Left colon (tissue), 2 donors: ENCODE measurements around the gene NRF1. TPM values are rescaled to one million over a fixed set of nuclear protein-coding genes. Genes with fewer than 3 reads are reported as not detected.

Source experiments
- ATAC-seq: fragments of 200-7000 bp; cut with Tn5 transposase; one replicate; pipeline ENCODE4 v1.9.1; 2020; ENCODE audit warnings: mild to moderate bottlenecking, moderate library complexity
- DNase-seq, 2 donors: peaks; one replicate each; pipeline ENCODE4 v3.0.0-alpha.2; 2020
- intact Hi-C, 2 donors: fragments of 100-400 bp; cut with DNase I in 1 of 2; cut with micrococcal nuclease in 1 of 2; formaldehyde crosslinking; loops; one replicate each; pipeline versions ENCODE4 v1.11.2 to v1.14.0; 2022; cut with DNase I, micrococcal nuclease
- total RNA-seq, 2 donors: library from RNA; stranded (reverse); fragmentation: NEBNext Ultra II Directional; extraction: Animal tissue kit (Norgen Biotek cat#: 25700); gene quantifications; one replicate each; pipeline ENCODE4 v1.2.1, GENCODE V29; 2021
- donor health status: DM: no; HTN: no; CAD: no.
- donor health status: DM: yes; HTN: yes; CAD: no.

NRF1 gene
- total RNA-seq, 2 donors from 2014 or later = 13.0 to 13.6 TPM

- intact Hi-C loops = no loop called here
- ATAC-seq = no peak
Measured at GRCh38 chr7:129773871-129774270, 162.4 kb downstream of the NRF1 start.

GRCh38 chr7:129774359-129774758 lies 162.8 kb downstream of the NRF1 start:
- intact Hi-C loops = no loop called here
- no peak for ATAC-seq
- DNase-seq = no peak

More at GRCh38 chr7:129773871-129774270, 162.4 kb downstream of the NRF1 start:
- no peak for DNase-seq

- ATAC-seq = no peak
Measured at GRCh38 chr7:129774871-129775694, 163.6 kb downstream of the NRF1 start.

GRCh38 chr7:129775695-129776361 lies 164.3 kb downstream of the NRF1 start:
- no peak for DNase-seq

More at GRCh38 chr7:129774871-129775694, 163.6 kb downstream of the NRF1 start:
- no peak for DNase-seq
- intact Hi-C loops = no loop called here

GRCh38 chr7:129776362-129776722 lies 164.8 kb downstream of the NRF1 start:
- ATAC-seq = no peak
- no peak for DNase-seq
- intact Hi-C loops = no loop called here

More at GRCh38 chr7:129775695-129776361, 164.3 kb downstream of the NRF1 start:
- no peak for ATAC-seq
- intact Hi-C loops = no loop called here

- DNase-seq (no peak), ATAC-seq (no peak)
- intact Hi-C loops = no loop called here
Measured at GRCh38 chr7:129777195-129777844, 165.8 kb downstream of the NRF1 start.

- intact Hi-C loops = no loop called here
- ATAC-seq = no peak
- no peak for DNase-seq
Measured at GRCh38 chr7:129777993-129778769, 166.7 kb downstream of the NRF1 start.

GRCh38 chr7:129778770-129779601 lies 167.5 kb downstream of the NRF1 start:
- intact Hi-C loops = no loop called here
- ATAC-seq (peak; percentile 15), DNase-seq (peak in 1 of 2 donors; percentile 49)

GRCh38 chr7:129779602-129780256 lies 168.2 kb downstream of the NRF1 start:
- ATAC-seq = peak; percentile 64
- DNase-seq = peak; percentile 30 to 68
- intact Hi-C loops = no loop called here

GRCh38 chr7:129780257-129780973 lies 168.9 kb downstream of the NRF1 start:
- intact Hi-C loops = no loop called here
- DNase-seq (peak; percentile 90 to 93), ATAC-seq (peak; percentile 88)

- no peak for ATAC-seq
- intact Hi-C loops = no loop called here
- DNase-seq = peak in 1 of 2 donors; percentile 47
Measured at GRCh38 chr7:129780974-129781927, 169.7 kb downstream of the NRF1 start.

GRCh38 chr7:129781928-129782817 lies 170.7 kb downstream of the NRF1 start:
- intact Hi-C loops = no loop called here
- ATAC-seq (no peak), DNase-seq (peak in 1 of 2 donors; percentile 31)

- no peak for ATAC-seq
- DNase-seq = peak in 1 of 2 donors; percentile 25
- intact Hi-C loops = no loop called here
Measured at GRCh38 chr7:129782818-129783583, 171.5 kb downstream of the NRF1 start.

GRCh38 chr7:129783584-129783919 lies 172.0 kb downstream of the NRF1 start:
- ATAC-seq = no peak
- intact Hi-C loops = no loop called here
- no peak for DNase-seq
